ENCODE measurements around the gene PTHLH. TPM values are rescaled to one million over a fixed set of nuclear protein-coding genes. Genes with fewer than 3 reads are reported as not detected.

Gene PTHLH
- total RNA-seq, 4 donors from 2014 or later = 1.6 to 8.4 (median 2.5) TPM; not detected in 1

- TF ChIP-seq CTCF (IDR thresholded peaks at IDR 0.05) = no peak
- DNase-seq (ENCODE audit: low spot score) (no peak), ATAC-seq (ENCODE audit: low FRiP score) (no peak)
Measured at GRCh38 chr12:27964123-27964522, 8.4 kb downstream of the PTHLH start.

DNA sequence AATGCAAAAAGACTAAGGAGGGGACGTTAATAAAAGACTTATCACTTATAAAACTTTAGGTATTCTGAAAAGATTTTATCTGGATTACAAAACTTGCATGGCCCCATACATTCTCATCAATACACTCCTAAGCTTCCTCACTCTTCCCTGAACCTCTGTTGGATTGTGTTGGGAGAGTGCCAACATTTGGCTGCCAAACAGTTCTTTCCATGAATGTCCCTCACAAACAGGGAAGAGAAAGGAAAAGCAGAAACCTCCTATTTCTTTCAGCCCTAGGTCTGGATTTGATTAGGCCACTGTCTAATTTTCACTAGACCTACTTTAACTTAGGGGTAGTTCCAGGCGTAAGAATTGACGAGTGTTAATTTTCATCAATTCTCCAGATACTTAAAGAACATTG lies 11.7 kb downstream of the PTHLH start:
- DNase-seq (ENCODE audit: low spot score) = no peak
- no peak for ATAC-seq (ENCODE audit: low FRiP score)
- TF ChIP-seq CTCF (IDR thresholded peaks at IDR 0.05) = no peak

- ATAC-seq (ENCODE audit: low FRiP score) = no peak
Measured at GRCh38 chr12:27958675-27959074, 13.9 kb downstream of the PTHLH start.

GRCh38 chr12:27957366-27957765 lies 15.2 kb downstream of the PTHLH start:
- ATAC-seq (ENCODE audit: low FRiP score) = no peak
- no peak for DNase-seq (ENCODE audit: low spot score)
- TF ChIP-seq CTCF (IDR thresholded peaks at IDR 0.05) = no peak

More at GRCh38 chr12:27958675-27959074, 13.9 kb downstream of the PTHLH start:
- no peak for DNase-seq (ENCODE audit: low spot score)
- no peak for TF ChIP-seq CTCF (IDR thresholded peaks at IDR 0.05)

DNA sequence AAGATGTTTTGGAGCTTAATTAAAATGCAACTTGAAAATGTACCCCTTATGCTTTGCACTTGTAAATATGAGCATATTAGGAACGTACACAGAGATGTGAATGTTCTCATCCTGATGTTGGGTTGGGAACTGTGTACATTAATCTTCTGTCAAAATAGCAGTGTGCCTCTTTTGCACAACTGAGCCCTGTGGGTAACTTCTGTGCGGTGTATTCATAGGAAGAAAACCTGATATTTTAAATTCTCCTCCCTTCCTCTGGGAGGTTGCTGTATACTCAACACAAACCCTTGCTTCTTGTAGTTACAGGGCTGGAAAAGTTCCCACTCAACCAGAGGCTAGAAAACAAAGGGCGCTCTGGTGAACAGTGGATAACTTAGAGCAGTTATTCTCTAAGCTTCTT lies 18.7 kb downstream of the PTHLH start:
- no peak for TF ChIP-seq CTCF (IDR thresholded peaks at IDR 0.05)
- ATAC-seq (ENCODE audit: low FRiP score) (no peak), DNase-seq (ENCODE audit: low spot score) (no peak)

DNA sequence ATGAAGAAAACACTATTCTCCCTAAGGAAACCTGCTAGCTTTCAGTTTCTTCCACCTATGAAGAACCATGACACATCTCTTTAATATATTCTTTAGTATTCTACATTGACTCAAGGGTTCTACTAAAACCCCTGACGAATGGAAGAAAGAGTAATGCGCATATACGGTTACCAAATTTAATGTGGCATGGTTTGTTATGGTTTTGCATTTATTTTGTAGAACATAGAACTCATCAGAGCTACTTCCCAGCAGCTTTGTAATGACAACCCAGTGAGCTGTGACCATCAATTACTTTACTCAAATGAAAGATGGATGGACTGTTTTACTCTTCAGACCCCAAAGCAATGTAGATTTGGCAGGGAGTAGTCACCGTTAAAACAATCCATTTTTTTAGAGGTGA lies 19.2 kb downstream of the PTHLH start:
- ATAC-seq (ENCODE audit: low FRiP score) (no peak), DNase-seq (ENCODE audit: low spot score) (no peak)
- TF ChIP-seq CTCF (IDR thresholded peaks at IDR 0.05) = no peak

DNA sequence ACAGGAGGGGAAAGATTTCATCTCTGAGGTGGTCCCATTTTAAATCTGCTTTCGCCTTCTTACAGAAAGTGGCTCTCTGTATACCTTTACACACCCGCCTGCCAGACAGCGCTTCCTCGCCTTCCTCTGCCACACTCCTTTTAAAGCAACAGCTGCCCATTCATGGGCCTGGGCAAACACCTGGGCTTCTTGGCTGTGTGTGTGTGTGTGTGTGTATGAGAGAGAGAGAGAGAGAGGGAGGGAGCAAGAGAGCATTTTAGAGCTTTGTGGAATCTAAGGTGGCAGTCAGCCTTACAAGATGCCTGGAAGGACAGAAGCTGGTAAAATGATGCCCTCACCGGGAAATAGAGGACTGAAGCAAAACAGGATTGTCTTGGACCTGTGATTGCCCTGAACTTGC lies 20.0 kb downstream of the PTHLH start:
- no peak for DNase-seq (ENCODE audit: low spot score)
- no peak for ATAC-seq (ENCODE audit: low FRiP score)
- no peak for TF ChIP-seq CTCF (IDR thresholded peaks at IDR 0.05)

Data from omental fat pad (tissue), 4 donors.